K562 (cell line): ENCODE results near the gene MAGI2. TPM values are rescaled to one million over a fixed set of nuclear protein-coding genes. Genes with fewer than 3 reads are reported as not detected.

ENCODE experiments used
- CHD4 ChIP-seq: fragments of 200-600 bp; sonication (generic); IDR thresholded peaks from 3 replicates; pipeline ENCODE4 v1.6.1; 2012; ENCODE audit warnings: low read depth, mild to moderate bottlenecking, mixed read lengths, low read length, inconsistent platforms; ENCODE audit not compliant: insufficient read depth, insufficient replicate concordance, poor library complexity, severe bottlenecking
- CXXC5 ChIP-seq: fragments of 250-450 bp; sonication (Bioruptor Pico); IDR thresholded peaks from 2 replicates; pipeline ENCODE4 v1.8.0; 2022; ENCODE audit warnings: inconsistent platforms, mild to moderate bottlenecking, moderate library complexity
- KHSRP ChIP-seq: fragments of 450-650 bp; IDR thresholded peaks from 2 replicates; pipeline ENCODE4 v1.6.1; 2017
- KLF16 ChIP-seq: IDR thresholded peaks from 2 replicates; pipeline ENCODE4 v1.6.1; 2016; ENCODE audit warnings: antibody characterized with exemption
- L3MBTL2 ChIP-seq: fragments of 450-650 bp; IDR thresholded peaks from 2 replicates; pipeline ENCODE4 v1.6.1; 2016; ENCODE audit warnings: mild to moderate bottlenecking, moderate library complexity
- MEIS2 ChIP-seq: fragments of 450-650 bp; IDR thresholded peaks from 2 replicates; pipeline ENCODE4 v1.6.1; 2014; ENCODE audit warnings: mild to moderate bottlenecking; ENCODE audit not compliant: partially characterized antibody
- MYC ChIP-seq, 2 experiments: fragments of 250-450 bp in 1 of 2; sonication (Bioruptor Pico) in 1 of 2; IDR thresholded peaks; 2 replicates each; pipeline versions ENCODE4 v1.5.1 to v1.6.1; 2012 to 2021; ENCODE audit warnings: low read depth in 2 of 2, borderline replicate concordance in 1 of 2, improper control_type of control experiment in 1 of 2, low read length in 1 of 2, mild to moderate bottlenecking in 1 of 2, moderate library complexity in 1 of 2
- MYNN ChIP-seq, 2 experiments: sonication (generic); formaldehyde crosslinking in 1 of 2; IDR thresholded peaks; 2 replicates each; pipeline versions ENCODE4 v1.5.0 to v1.6.1; 2016 to 2020; ENCODE audit warnings: antibody characterized with exemption in 1 of 2, missing genetic modification reagents in 1 of 2
- NCOA1 ChIP-seq: fragments of 450-650 bp; IDR thresholded peaks from 2 replicates; pipeline ENCODE4 v1.6.1; 2016; ENCODE audit warnings: low read depth
- PML ChIP-seq: IDR thresholded peaks from 2 replicates; pipeline ENCODE4 v1.6.1; 2012; ENCODE audit warnings: low read length, inconsistent platforms
- RBBP5 ChIP-seq: fragments of 200-600 bp; sonication (generic); IDR thresholded peaks from 2 replicates; pipeline ENCODE4 v1.6.1; 2012; ENCODE audit warnings: borderline replicate concordance, mild to moderate bottlenecking, low read length, control low read depth, inconsistent platforms; ENCODE audit not compliant: insufficient read depth, poor library complexity, severe bottlenecking
- SIRT6 ChIP-seq: IDR thresholded peaks from one replicate; pipeline ENCODE4 v1.6.1; 2012; ENCODE audit warnings: low read depth, mild to moderate bottlenecking, control low read depth, inconsistent platforms, low read length, moderate library complexity
- SMAD4 ChIP-seq: fragments of 250-450 bp; sonication (Bioruptor Pico); conservative IDR thresholded peaks from 2 replicates; pipeline ENCODE4 v1.8.0; 2021; ENCODE audit warnings: inconsistent platforms, mild to moderate bottlenecking, moderate library complexity
- UBTF ChIP-seq, 2 experiments: IDR thresholded peaks; 2 replicates each; pipeline ENCODE4 v1.6.1; 2012; ENCODE audit warnings: improper control_type of control experiment in 2 of 2, low read depth in 2 of 2, low read length in 2 of 2, borderline replicate concordance in 1 of 2
- ZBTB5 ChIP-seq: fragments of 450-650 bp; IDR thresholded peaks from 2 replicates; pipeline ENCODE4 v1.6.1; 2017; ENCODE audit warnings: antibody characterized with exemption
- ZNF280B ChIP-seq: fragments of 250-450 bp; sonication (Bioruptor Pico); IDR thresholded peaks from 2 replicates; pipeline ENCODE4 v1.5.1; 2021; ENCODE audit warnings: mild to moderate bottlenecking
- ZNF395 ChIP-seq: fragments of 200-800 bp; sonication (Bioruptor generic); IDR thresholded peaks from 2 replicates; pipeline ENCODE4 v1.6.1; 2017; ENCODE audit warnings: missing genetic modification characterization, missing compliant biosample characterization
- polyA plus RNA-seq, 8 experiments: library from polyadenylated mRNA; depleted of rRNA in 4 of 8; stranded (reverse) in 5 of 8; unstranded in 3 of 8; fragments of >200 nt; fragmentation: Nextera tagmentation in 2 of 8; fragmentation: Illumina TruSeq in 1 of 8; extraction: Ambion mirVana in 2 of 8; extraction: Trizol in 1 of 8; gene quantifications; 2 replicates each; pipeline versions ENCODE4 v1.2.1 to v1.2.3, GENCODE V29; 2011 to 2014; ENCODE audit warnings: inconsistent platforms in 1 of 8, missing spikeins in 1 of 8
- total RNA-seq, 7 experiments: library from RNA; depleted of rRNA in 6 of 7; stranded (reverse); fragments of >200 nt in 6 of 7; fragmentation: Illumina TruSeq in 2 of 7; extraction: Trizol in 2 of 7; gene quantifications; 2 replicates each; pipeline versions ENCODE4 v1.2.1 to v1.2.3, GENCODE V29; 2011 to 2021; ENCODE audit warnings: low replicate concordance in 1 of 7

MAGI2 gene
- total and polyA plus RNA-seq, 9 of the 15 experiments (the other 6 are each of a cell fraction or from before 2014, with no cell fraction given): 0.27 to 1.4 (median 0.70) TPM

DNA sequence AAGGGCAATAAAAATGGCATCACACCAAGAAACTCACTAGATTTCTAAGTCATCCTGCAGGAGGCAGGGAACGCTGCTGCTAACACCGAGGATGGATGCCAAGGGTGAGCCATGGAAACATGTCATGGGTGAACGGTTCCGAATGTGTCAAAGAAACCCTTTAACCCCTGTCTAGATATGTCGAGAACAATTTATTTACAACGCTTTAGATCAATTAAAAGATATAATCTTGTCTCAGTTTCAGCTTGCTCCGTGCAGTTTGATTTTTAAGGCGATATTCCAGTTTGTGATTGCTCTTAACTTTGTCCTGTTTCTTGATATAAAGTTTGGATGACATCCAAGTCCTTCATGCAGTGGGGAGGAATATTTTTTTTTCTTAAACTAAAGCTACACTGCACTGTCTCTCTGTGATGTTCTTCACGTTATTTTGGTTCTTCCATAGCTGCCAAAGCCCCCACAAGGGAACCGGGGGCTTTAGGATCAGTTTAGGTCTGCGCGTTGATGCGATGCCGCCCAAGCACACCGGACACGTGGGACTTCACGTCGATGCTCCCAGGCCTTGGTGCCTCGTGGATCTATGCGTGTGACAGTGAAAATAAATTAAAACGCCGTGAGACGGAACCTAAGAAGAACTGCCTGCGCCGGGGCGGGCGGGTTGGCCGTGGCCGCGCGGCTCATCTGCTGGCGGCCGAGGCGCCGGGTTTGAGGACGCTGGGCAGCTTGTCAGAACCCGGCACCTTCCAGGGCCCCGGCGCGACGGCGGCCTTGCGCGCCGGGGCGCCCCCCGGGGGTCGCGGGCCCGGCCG lies 1434.6 kb downstream of the MAGI2 start (continued):
- TF ChIP-seq MYC (IDR thresholded peaks at IDR 0.05; ENCODE audit: low read depth, low read length): peak; percentile 41
- TF ChIP-seq MYC (CRISPR knock-in tag; IDR thresholded peaks at IDR 0.05; ENCODE audit: borderline replicate concordance, low read depth): no peak
- TF ChIP-seq RBBP5: peak; percentile 44
- TF ChIP-seq CXXC5: peak; percentile 59
- peak; percentile 25 for TF ChIP-seq SMAD4 (CRISPR knock-in tag)
- 0 out of 4 replicates have a peak, but pooled peaks of 1 of the 2 experiments have one; percentile 60 for TF ChIP-seq UBTF (IDR thresholded peaks at IDR 0.05; ENCODE audit: borderline replicate concordance in 1 of 2, low read depth in 2 of 2, low read length in 2 of 2)
- peak; percentile 4; the same call in 1 of the 2 replicates for TF ChIP-seq ZNF395 (CRISPR knock-in tag)
- TF ChIP-seq PML: no peak
- TF ChIP-seq MYNN (IDR thresholded peaks at IDR 0.05): no peak
- TF ChIP-seq MYNN (CRISPR knock-in tag; IDR thresholded peaks at IDR 0.05): no peak
- no peak for TF ChIP-seq NCOA1
- TF ChIP-seq L3MBTL2: peak; percentile 97
- no peak for TF ChIP-seq KLF16
- no peak for TF ChIP-seq CHD4
- no peak for TF ChIP-seq ZBTB5
- TF ChIP-seq MEIS2: peak; percentile 28
- no peak for TF ChIP-seq SIRT6
- no peak for TF ChIP-seq ZNF280B (CRISPR knock-in tag)
- TF ChIP-seq KHSRP: no peak
